Measurements from ENCODE around the gene SERINC5. TPM values are rescaled to one million over a fixed set of nuclear protein-coding genes. Genes with fewer than 3 reads are reported as not detected.
A peak's percentile ranks its signal among the peaks of the same experiment; 100 is the strongest.

The SERINC5 gene
- total RNA-seq, 5 donors from 2014 or later (not counting 1 experiment from before 2014, with no cell fraction given) = 109 to 170 (median 112) TPM

GRCh38 chr5:80083101-80083890 lies 172.6 kb downstream of the SERINC5 start:
- Mint-ChIP-seq H3K27me3 (no peaks in the 10 kb centered on the region), H3K9me3 (no peaks in the 10 kb centered on the region), H3K4me1 (peaks cover 7 to 12% (median 10%) of the 10 kb centered on the region in 3 donors), H3K36me3 (peaks cover 27% of the 10 kb centered on the region), H3K4me3 (peak overlapping the region; percentile 62 to 82 (median 64)), H3K27ac (peak overlapping the region; percentile 58 to 82)
- H3K4me1 ChIP-seq (ENCODE audit: control insufficient read depth in 1 of 2, extremely low read depth in 1 of 2, insufficient read depth in 2 of 2, low read length in 2 of 2) = peaks cover 4 to 8% of the 10 kb centered on the region in 2 experiments
- H3K9me3 ChIP-seq = no peaks in the 10 kb centered on the region
- 61% methylated on average over 7 of the region's 19 CpGs for WGBS (ENCODE audit: insufficient coverage)
- peaks cover 4 to 13% of the 10 kb centered on the region in 2 donors for H3K36me3 ChIP-seq (ENCODE audit: control insufficient read depth in 2 of 2, extremely low read depth in 1 of 2, insufficient read depth in 1 of 2, low read length in 1 of 2)
- peak; percentile 63 to 81 (median 79) for ATAC-seq (replicated peaks in 1 of 4)
- peak in 10 of 35 experiments; percentile 1 to 65 (median 13) for DNase-seq
- peak overlapping the region; percentile 45 for H3K27ac ChIP-seq (ENCODE audit: low read length)
- H3K27me3 ChIP-seq (replicated peaks in 1 of 2; ENCODE audit: control insufficient read depth in 2 of 2, extremely low read depth in 1 of 2, insufficient read depth in 2 of 2, low read length in 1 of 2) = no peaks in the 10 kb centered on the region
- ChIA-PET CTCF (interaction anchor here (0.6 to 1.8 kb wide), 44 partner anchors 9 to 950 kb away, joined by 3 to 26 read pairs (median 4); no protein-coding TSS in a partner anchor), POLR2A (interaction anchor here (0.6 kb wide), 3 partner anchors 13 to 571 kb away, joined by 3 to 4 read pairs (median 3); no protein-coding TSS in a partner anchor)
- H3K4me3 ChIP-seq (ENCODE audit: control insufficient read depth in 1 of 2, extremely low read depth in 1 of 2, low read length in 1 of 2) = peak overlapping the region; percentile 25 to 44

GRCh38 chr5:80082731-80083100 lies 173.1 kb downstream of the SERINC5 start:
- 14% methylated on average over 14 of the region's 16 CpGs for WGBS (ENCODE audit: insufficient coverage)
- Mint-ChIP-seq H3K9me3 (no peaks in the 10 kb centered on the region), H3K36me3 (peaks cover 28% of the 10 kb centered on the region), H3K4me3 (peak overlapping the region in 2 of 3 donors; percentile 62 to 82), H3K27ac (no peak overlapping the region), H3K4me1 (peaks cover 7 to 12% (median 10%) of the 10 kb centered on the region in 3 donors), H3K27me3 (no peaks in the 10 kb centered on the region)
- ATAC-seq (replicated peaks in 1 of 4) = peak; percentile 38 to 79 (median 45)
- Histone ChIP-seq H3K4me3 (ENCODE audit: control insufficient read depth in 1 of 2, extremely low read depth in 1 of 2, low read length in 1 of 2) (peak overlapping the region in 1 of 2 donors; percentile 25), H3K27me3 (replicated peaks in 1 of 2; ENCODE audit: control insufficient read depth in 2 of 2, extremely low read depth in 1 of 2, insufficient read depth in 2 of 2, low read length in 1 of 2) (no peaks in the 10 kb centered on the region), H3K4me1 (ENCODE audit: control insufficient read depth in 1 of 2, extremely low read depth in 1 of 2, insufficient read depth in 2 of 2, low read length in 2 of 2) (peaks cover 4 to 8% of the 10 kb centered on the region in 2 experiments), H3K36me3 (ENCODE audit: control insufficient read depth in 2 of 2, extremely low read depth in 1 of 2, insufficient read depth in 1 of 2, low read length in 1 of 2) (peaks cover 6 to 13% of the 10 kb centered on the region in 2 donors), H3K9me3 (no peaks in the 10 kb centered on the region), H3K27ac (ENCODE audit: low read length) (peak overlapping the region; percentile 45)
- DNase-seq = peak in 29 of 35 experiments; percentile 17 to 70 (median 39)
- ChIA-PET CTCF (interaction anchor here (0.6 to 1.8 kb wide), 25 partner anchors 9 to 949 kb away, joined by 3 to 26 read pairs (median 5); no protein-coding TSS in a partner anchor), POLR2A (no interaction called here)

GRCh38 chr5:80082281-80082680 lies 173.6 kb downstream of the SERINC5 start:
- no peaks in the 10 kb centered on the region for H3K9me3 Mint-ChIP-seq
- no peak overlapping the region for H3K4me3 ChIP-seq (ENCODE audit: control insufficient read depth in 1 of 2, extremely low read depth in 1 of 2, low read length in 1 of 2)
- H3K4me1 Mint-ChIP-seq = peaks cover 7 to 12% (median 10%) of the 10 kb centered on the region in 3 donors
- H3K27me3 ChIP-seq (replicated peaks in 1 of 2; ENCODE audit: control insufficient read depth in 2 of 2, extremely low read depth in 1 of 2, insufficient read depth in 2 of 2, low read length in 1 of 2) = no peaks in the 10 kb centered on the region
- 95% methylated on average over 15 of the region's 15 CpGs for WGBS (ENCODE audit: insufficient coverage)
- ChIA-PET POLR2A (no interaction called here), CTCF (no interaction called here)
- ATAC-seq (replicated peaks in 1 of 4) = no peak
- H3K4me1 ChIP-seq (ENCODE audit: control insufficient read depth in 1 of 2, extremely low read depth in 1 of 2, insufficient read depth in 2 of 2, low read length in 2 of 2) = peaks cover 4 to 8% of the 10 kb centered on the region in 2 experiments
- no peak overlapping the region for H3K27ac ChIP-seq (ENCODE audit: low read length)
- H3K4me3 Mint-ChIP-seq = peak overlapping the region in 1 of 3 donors; percentile 82
- H3K27ac Mint-ChIP-seq = no peak overlapping the region
- no peak for DNase-seq
- H3K36me3 Mint-ChIP-seq = peaks cover 32% of the 10 kb centered on the region
- no peaks in the 10 kb centered on the region for H3K27me3 Mint-ChIP-seq
- H3K9me3 ChIP-seq = no peaks in the 10 kb centered on the region
- H3K36me3 ChIP-seq (ENCODE audit: control insufficient read depth in 2 of 2, extremely low read depth in 1 of 2, insufficient read depth in 1 of 2, low read length in 1 of 2) = peaks cover 6 to 13% of the 10 kb centered on the region in 2 donors

GRCh38 chr5:80078921-80079320 lies 176.9 kb downstream of the SERINC5 start:
- Histone ChIP-seq H3K4me1 (ENCODE audit: control insufficient read depth in 1 of 2, extremely low read depth in 1 of 2, insufficient read depth in 2 of 2, low read length in 2 of 2) (peaks cover 4 to 8% of the 10 kb centered on the region in 2 experiments), H3K4me3 (ENCODE audit: control insufficient read depth in 1 of 2, extremely low read depth in 1 of 2, low read length in 1 of 2) (no peak overlapping the region), H3K9me3 (no peaks in the 10 kb centered on the region), H3K27ac (ENCODE audit: low read length) (no peak overlapping the region), H3K27me3 (replicated peaks in 1 of 2; ENCODE audit: control insufficient read depth in 2 of 2, extremely low read depth in 1 of 2, insufficient read depth in 2 of 2, low read length in 1 of 2) (no peaks in the 10 kb centered on the region), H3K36me3 (ENCODE audit: control insufficient read depth in 2 of 2, extremely low read depth in 1 of 2, insufficient read depth in 1 of 2, low read length in 1 of 2) (peaks cover 6 to 13% of the 10 kb centered on the region in 2 donors)
- Mint-ChIP-seq H3K9me3 (no peaks in the 10 kb centered on the region), H3K36me3 (peaks cover 37% of the 10 kb centered on the region), H3K27ac (no peak overlapping the region), H3K27me3 (no peaks in the 10 kb centered on the region), H3K4me1 (peaks cover 7 to 12% (median 10%) of the 10 kb centered on the region in 3 donors), H3K4me3 (no peak overlapping the region)
- DNase-seq (no peak), ATAC-seq (replicated peaks in 1 of 4) (no peak)
- CTCF ChIA-PET = interaction anchor here in 1 of 2 donors (0.6 to 0.7 kb wide), 2 partner anchors 10 to 525 kb away, joined by 3 to 5 read pairs; no protein-coding TSS in a partner anchor
- WGBS (ENCODE audit: insufficient coverage) = 60% methylated on average over 1 of the region's 4 CpGs
- POLR2A ChIA-PET = interaction anchor here in 1 of 2 donors (0.6 kb wide), 1 partner anchor 10 kb away, joined by 3 read pairs; no protein-coding TSS in a partner anchor

GRCh38 chr5:80077051-80077714 lies 178.7 kb downstream of the SERINC5 start:
- no peaks in the 10 kb centered on the region for H3K9me3 Mint-ChIP-seq
- Histone ChIP-seq H3K27me3 (replicated peaks in 1 of 2; ENCODE audit: control insufficient read depth in 2 of 2, extremely low read depth in 1 of 2, insufficient read depth in 2 of 2, low read length in 1 of 2) (no peaks in the 10 kb centered on the region), H3K9me3 (no peaks in the 10 kb centered on the region), H3K36me3 (ENCODE audit: control insufficient read depth in 2 of 2, extremely low read depth in 1 of 2, insufficient read depth in 1 of 2, low read length in 1 of 2) (peaks cover 6 to 20% of the 10 kb centered on the region in 2 donors), H3K4me3 (ENCODE audit: control insufficient read depth in 1 of 2, extremely low read depth in 1 of 2, low read length in 1 of 2) (no peak overlapping the region), H3K27ac (ENCODE audit: low read length) (no peak overlapping the region), H3K4me1 (ENCODE audit: control insufficient read depth in 1 of 2, extremely low read depth in 1 of 2, insufficient read depth in 2 of 2, low read length in 2 of 2) (no peaks in the 10 kb centered on the region)
- ATAC-seq (replicated peaks in 1 of 4) = no peak
- H3K27ac Mint-ChIP-seq = no peak overlapping the region
- peaks cover 42% of the 10 kb centered on the region for H3K36me3 Mint-ChIP-seq
- DNase-seq = no peak
- peaks cover 0 to 3% (median 2%) of the 10 kb centered on the region in 3 donors for H3K4me1 Mint-ChIP-seq
- POLR2A ChIA-PET = no interaction called here
- H3K4me3 Mint-ChIP-seq = no peak overlapping the region
- no peaks in the 10 kb centered on the region for H3K27me3 Mint-ChIP-seq
- CTCF ChIA-PET = interaction anchor here in 1 of 2 donors (0.9 kb wide), 1 partner anchor 230 kb away, joined by 5 read pairs; no protein-coding TSS in a partner anchor
- WGBS (ENCODE audit: insufficient coverage) = 100% methylated on average over 1 of the region's 3 CpGs

Data from T-cell (primary cell).